GM23338 (cell line): ENCODE measurements around the gene PSORS1C1. TPM values are rescaled to one million over a fixed set of nuclear protein-coding genes. Genes with fewer than 3 reads are reported as not detected.
A peak's percentile ranks its signal among the peaks of the same experiment; 100 is the strongest.

Experiments used
- ATAC-seq: fragments of 200-7000 bp; cut with Tn5 transposase; 3 replicates; pipeline ENCODE4 v1.9.1; 2020
- DNase-seq: peaks from one replicate; pipeline ENCODE4 v3.0.0-alpha.2; 2015; ENCODE audit warnings: low spot score
- H2AFZ ChIP-seq: fragments of 200-600 bp; sonication (generic); 2 replicates; pipeline ENCODE4 v1.8.0; 2016; ENCODE audit warnings: antibody characterized with exemption, mild to moderate bottlenecking, moderate library complexity
- H3F3A ChIP-seq: fragments of 200-600 bp; sonication (generic); replicated peaks from 2 replicates; pipeline ENCODE4 v1.8.0; 2017; ENCODE audit warnings: antibody characterized with exemption, mixed run types, low read depth
- H3K27ac ChIP-seq: fragments of 200-600 bp; sonication (generic); 2 replicates; pipeline ENCODE4 v1.6.1; 2016; ENCODE audit warnings: low read depth
- H3K27me3 ChIP-seq: fragments of 200-600 bp; sonication (generic); 2 replicates; pipeline ENCODE4 v1.8.0; 2016; ENCODE audit warnings: mild to moderate bottlenecking, mixed run types, moderate library complexity; ENCODE audit not compliant: insufficient read depth
- H3K36me3 ChIP-seq: fragments of 200-600 bp; sonication (generic); 2 replicates; pipeline ENCODE4 v1.8.0; 2016; ENCODE audit warnings: mild to moderate bottlenecking; ENCODE audit not compliant: insufficient read depth
- H3K4me1 ChIP-seq: fragments of 200-600 bp; sonication (generic); 2 replicates; pipeline ENCODE4 v1.8.0; 2016; ENCODE audit warnings: mild to moderate bottlenecking, moderate library complexity; ENCODE audit not compliant: insufficient read depth
- H3K4me2 ChIP-seq: fragments of 200-600 bp; sonication (generic); 2 replicates; pipeline ENCODE4 v1.7.1; 2017; ENCODE audit warnings: mixed run types
- H3K4me3 ChIP-seq: fragments of 200-600 bp; sonication (generic); 2 replicates; pipeline ENCODE4 v1.6.1; 2016; ENCODE audit warnings: mixed run types
- H3K79me2 ChIP-seq: fragments of 200-600 bp; sonication (generic); replicated peaks from 2 replicates; pipeline ENCODE4 v1.8.0; 2017; ENCODE audit warnings: mild to moderate bottlenecking; ENCODE audit not compliant: insufficient read depth
- H3K9me2 ChIP-seq: fragments of 200-600 bp; sonication (generic); 2 replicates; pipeline ENCODE4 v1.8.0; 2017; ENCODE audit not compliant: insufficient read depth
- H4K20me1 ChIP-seq: fragments of 200-600 bp; sonication (generic); replicated peaks from 2 replicates; pipeline ENCODE4 v1.8.0; 2017; ENCODE audit warnings: mild to moderate bottlenecking; ENCODE audit not compliant: insufficient read depth
- H3K27ac Mint-ChIP-seq: 2 replicates; pipeline ENCODE4 v1.8.0; 2020; ENCODE audit warnings: inconsistent platforms, mild to moderate bottlenecking, moderate library complexity, mixed read lengths
- H3K27me3 Mint-ChIP-seq: 3 replicates; pipeline ENCODE4 v1.8.0; 2022; ENCODE audit warnings: low read depth, mild to moderate bottlenecking, moderate library complexity, mixed read lengths, inconsistent platforms; ENCODE audit not compliant: insufficient read depth, poor library complexity
- H3K36me3 Mint-ChIP-seq: 3 replicates; pipeline ENCODE4 v1.8.0; 2021; ENCODE audit warnings: low read depth, mild to moderate bottlenecking, inconsistent platforms, moderate library complexity, mixed read lengths
- H3K4me1 Mint-ChIP-seq: 3 replicates; pipeline ENCODE4 v1.8.0; 2020; ENCODE audit warnings: mild to moderate bottlenecking, inconsistent platforms, mixed read lengths
- H3K4me3 Mint-ChIP-seq: 3 replicates; pipeline ENCODE4 v1.8.0; 2021; ENCODE audit warnings: moderate library complexity, mild to moderate bottlenecking, inconsistent platforms, mixed read lengths
- H3K9me3 Mint-ChIP-seq: 3 replicates; pipeline ENCODE4 v1.8.0; 2020; ENCODE audit warnings: moderate library complexity, mild to moderate bottlenecking, inconsistent platforms, mixed read lengths
- CREB1 ChIP-seq: fragments of 250-450 bp; sonication (Bioruptor Pico); IDR thresholded peaks from 2 replicates; pipeline ENCODE4 v1.5.0; 2020; ENCODE audit warnings: low read depth, mild to moderate bottlenecking, moderate library complexity
- EZH2 ChIP-seq: fragments of 200-600 bp; sonication (generic); IDR thresholded peaks from one replicate; pipeline ENCODE4 v1.8.0; 2017; ENCODE audit warnings: antibody characterized with exemption, mild to moderate bottlenecking, low read depth; ENCODE audit not compliant: unreplicated experiment
- JUNB ChIP-seq: IDR thresholded peaks from one replicate; pipeline ENCODE4 v1.6.1; 2016; ENCODE audit warnings: antibody characterized with exemption; ENCODE audit not compliant: unreplicated experiment
- POLR2AphosphoS5 ChIP-seq: IDR thresholded peaks from 2 replicates; pipeline ENCODE4 v1.6.1; 2016; ENCODE audit warnings: antibody characterized with exemption, low read depth
- polyA plus RNA-seq: library from polyadenylated mRNA; unstranded; fragments of >200 nt; fragmentation: Nextera tagmentation; extraction: Ambion mirVana; gene quantifications from 2 replicates; pipeline ENCODE4 v1.2.1, GENCODE V29; 2016
- total RNA-seq: library from RNA; depleted of rRNA; stranded (reverse); fragments of >200 nt; shearing (Covaris generic); gene quantifications from 2 replicates; pipeline ENCODE4 v1.2.3, GENCODE V29; 2014
- TF ChIP-seq, protein P1 (sequence below): IDR thresholded peaks from 2 replicates; pipeline ENCODE4 v1.6.1; 2016; ENCODE audit warnings: antibody characterized with exemption
- TF ChIP-seq, protein P2 (sequence below), 2 experiments: fragments of 200-600 bp in 1 of 2; sonication (generic) in 1 of 2; conservative IDR thresholded peaks; 2 replicates each; pipeline versions ENCODE4 v1.5.1 to v1.6.1; 2016 to 2017; ENCODE audit warnings: antibody characterized with exemption in 2 of 2, low read depth in 2 of 2, mild to moderate bottlenecking in 2 of 2, moderate library complexity in 1 of 2
- TF ChIP-seq, protein P3 (sequence below): fragments of 250-450 bp; sonication (Bioruptor Pico); IDR thresholded peaks from 2 replicates; pipeline ENCODE4 v1.5.0; 2020; ENCODE audit warnings: mild to moderate bottlenecking, moderate library complexity

The PSORS1C1 gene
- total and polyA plus RNA-seq, 2 experiments from 2014 or later: not detected

DNA sequence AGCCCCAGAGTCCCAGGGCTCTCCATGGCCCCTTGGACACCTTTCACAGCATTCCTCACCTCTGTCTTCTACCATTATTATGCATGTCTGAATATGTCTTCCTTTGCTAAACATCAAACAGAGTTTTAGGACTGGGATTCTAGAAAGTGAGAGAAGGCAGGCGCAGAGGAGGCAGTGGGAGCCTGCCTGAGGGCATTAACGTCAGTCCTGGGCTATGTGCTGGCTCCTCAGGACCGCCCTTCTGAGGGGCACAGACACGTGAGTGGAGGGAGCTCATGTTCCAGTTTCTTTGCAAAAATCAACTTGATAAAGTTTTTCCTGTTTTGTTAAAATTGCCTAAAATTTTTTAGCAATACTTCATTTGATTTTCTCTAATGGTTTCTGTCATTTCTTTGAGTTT lies 40.2 kb upstream of the PSORS1C1 start (continued):
- TF ChIP-seq, protein P1, sequence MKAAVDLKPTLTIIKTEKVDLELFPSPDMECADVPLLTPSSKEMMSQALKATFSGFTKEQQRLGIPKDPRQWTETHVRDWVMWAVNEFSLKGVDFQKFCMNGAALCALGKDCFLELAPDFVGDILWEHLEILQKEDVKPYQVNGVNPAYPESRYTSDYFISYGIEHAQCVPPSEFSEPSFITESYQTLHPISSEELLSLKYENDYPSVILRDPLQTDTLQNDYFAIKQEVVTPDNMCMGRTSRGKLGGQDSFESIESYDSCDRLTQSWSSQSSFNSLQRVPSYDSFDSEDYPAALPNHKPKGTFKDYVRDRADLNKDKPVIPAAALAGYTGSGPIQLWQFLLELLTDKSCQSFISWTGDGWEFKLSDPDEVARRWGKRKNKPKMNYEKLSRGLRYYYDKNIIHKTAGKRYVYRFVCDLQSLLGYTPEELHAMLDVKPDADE: no peak
- TF ChIP-seq, protein P2, sequence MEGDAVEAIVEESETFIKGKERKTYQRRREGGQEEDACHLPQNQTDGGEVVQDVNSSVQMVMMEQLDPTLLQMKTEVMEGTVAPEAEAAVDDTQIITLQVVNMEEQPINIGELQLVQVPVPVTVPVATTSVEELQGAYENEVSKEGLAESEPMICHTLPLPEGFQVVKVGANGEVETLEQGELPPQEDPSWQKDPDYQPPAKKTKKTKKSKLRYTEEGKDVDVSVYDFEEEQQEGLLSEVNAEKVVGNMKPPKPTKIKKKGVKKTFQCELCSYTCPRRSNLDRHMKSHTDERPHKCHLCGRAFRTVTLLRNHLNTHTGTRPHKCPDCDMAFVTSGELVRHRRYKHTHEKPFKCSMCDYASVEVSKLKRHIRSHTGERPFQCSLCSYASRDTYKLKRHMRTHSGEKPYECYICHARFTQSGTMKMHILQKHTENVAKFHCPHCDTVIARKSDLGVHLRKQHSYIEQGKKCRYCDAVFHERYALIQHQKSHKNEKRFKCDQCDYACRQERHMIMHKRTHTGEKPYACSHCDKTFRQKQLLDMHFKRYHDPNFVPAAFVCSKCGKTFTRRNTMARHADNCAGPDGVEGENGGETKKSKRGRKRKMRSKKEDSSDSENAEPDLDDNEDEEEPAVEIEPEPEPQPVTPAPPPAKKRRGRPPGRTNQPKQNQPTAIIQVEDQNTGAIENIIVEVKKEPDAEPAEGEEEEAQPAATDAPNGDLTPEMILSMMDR (conservative IDR thresholded peaks at IDR 0.05; ENCODE audit: low read depth in 2 of 2): no peak
- TF ChIP-seq, protein P3, sequence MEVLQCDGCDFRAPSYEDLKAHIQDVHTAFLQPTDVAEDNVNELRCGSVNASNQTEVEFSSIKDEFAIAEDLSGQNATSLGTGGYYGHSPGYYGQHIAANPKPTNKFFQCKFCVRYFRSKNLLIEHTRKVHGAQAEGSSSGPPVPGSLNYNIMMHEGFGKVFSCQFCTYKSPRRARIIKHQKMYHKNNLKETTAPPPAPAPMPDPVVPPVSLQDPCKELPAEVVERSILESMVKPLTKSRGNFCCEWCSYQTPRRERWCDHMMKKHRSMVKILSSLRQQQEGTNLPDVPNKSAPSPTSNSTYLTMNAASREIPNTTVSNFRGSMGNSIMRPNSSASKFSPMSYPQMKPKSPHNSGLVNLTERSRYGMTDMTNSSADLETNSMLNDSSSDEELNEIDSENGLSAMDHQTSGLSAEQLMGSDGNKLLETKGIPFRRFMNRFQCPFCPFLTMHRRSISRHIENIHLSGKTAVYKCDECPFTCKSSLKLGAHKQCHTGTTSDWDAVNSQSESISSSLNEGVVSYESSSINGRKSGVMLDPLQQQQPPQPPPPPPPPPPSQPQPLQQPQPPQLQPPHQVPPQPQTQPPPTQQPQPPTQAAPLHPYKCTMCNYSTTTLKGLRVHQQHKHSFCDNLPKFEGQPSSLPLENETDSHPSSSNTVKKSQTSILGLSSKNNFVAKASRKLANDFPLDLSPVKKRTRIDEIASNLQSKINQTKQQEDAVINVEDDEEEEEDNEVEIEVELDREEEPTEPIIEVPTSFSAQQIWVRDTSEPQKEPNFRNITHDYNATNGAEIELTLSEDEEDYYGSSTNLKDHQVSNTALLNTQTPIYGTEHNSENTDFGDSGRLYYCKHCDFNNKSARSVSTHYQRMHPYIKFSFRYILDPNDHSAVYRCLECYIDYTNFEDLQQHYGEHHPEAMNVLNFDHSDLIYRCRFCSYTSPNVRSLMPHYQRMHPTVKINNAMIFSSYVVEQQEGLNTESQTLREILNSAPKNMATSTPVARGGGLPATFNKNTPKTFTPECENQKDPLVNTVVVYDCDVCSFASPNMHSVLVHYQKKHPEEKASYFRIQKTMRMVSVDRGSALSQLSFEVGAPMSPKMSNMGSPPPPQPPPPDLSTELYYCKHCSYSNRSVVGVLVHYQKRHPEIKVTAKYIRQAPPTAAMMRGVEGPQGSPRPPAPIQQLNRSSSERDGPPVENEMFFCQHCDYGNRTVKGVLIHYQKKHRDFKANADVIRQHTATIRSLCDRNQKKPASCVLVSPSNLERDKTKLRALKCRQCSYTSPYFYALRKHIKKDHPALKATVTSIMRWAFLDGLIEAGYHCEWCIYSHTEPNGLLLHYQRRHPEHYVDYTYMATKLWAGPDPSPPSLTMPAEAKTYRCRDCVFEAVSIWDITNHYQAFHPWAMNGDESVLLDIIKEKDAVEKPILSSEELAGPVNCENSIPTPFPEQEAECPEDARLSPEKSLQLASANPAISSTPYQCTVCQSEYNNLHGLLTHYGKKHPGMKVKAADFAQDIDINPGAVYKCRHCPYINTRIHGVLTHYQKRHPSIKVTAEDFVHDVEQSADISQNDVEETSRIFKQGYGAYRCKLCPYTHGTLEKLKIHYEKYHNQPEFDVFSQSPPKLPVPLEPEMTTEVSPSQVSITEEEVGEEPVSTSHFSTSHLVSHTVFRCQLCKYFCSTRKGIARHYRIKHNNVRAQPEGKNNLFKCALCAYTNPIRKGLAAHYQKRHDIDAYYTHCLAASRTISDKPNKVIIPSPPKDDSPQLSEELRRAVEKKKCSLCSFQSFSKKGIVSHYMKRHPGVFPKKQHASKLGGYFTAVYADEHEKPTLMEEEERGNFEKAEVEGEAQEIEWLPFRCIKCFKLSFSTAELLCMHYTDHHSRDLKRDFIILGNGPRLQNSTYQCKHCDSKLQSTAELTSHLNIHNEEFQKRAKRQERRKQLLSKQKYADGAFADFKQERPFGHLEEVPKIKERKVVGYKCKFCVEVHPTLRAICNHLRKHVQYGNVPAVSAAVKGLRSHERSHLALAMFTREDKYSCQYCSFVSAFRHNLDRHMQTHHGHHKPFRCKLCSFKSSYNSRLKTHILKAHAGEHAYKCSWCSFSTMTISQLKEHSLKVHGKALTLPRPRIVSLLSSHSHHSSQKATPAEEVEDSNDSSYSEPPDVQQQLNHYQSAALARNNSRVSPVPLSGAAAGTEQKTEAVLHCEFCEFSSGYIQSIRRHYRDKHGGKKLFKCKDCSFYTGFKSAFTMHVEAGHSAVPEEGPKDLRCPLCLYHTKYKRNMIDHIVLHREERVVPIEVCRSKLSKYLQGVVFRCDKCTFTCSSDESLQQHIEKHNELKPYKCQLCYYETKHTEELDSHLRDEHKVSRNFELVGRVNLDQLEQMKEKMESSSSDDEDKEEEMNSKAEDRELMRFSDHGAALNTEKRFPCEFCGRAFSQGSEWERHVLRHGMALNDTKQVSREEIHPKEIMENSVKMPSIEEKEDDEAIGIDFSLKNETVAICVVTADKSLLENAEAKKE (CRISPR knock-in tag): no peak
- TF ChIP-seq CREB1: no peak

DNA sequence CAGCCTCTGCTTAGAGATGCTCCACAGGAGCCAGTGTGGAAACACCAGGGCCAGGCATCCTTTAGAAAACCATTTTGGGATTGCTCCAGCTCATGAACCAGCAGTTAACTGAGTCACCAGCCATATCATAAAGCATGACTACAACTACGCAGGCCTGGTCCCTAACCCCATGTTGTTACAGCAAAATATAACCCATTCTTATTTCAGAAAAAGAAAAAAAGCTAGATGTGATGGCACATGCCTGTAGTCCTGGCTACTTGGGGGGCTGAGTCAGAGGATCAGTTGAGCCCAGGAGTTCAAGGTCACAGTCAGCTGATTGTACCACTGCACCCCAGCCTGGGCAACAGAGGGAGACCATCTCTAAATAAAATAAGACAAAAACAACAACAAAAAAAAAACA lies 39.1 kb upstream of the PSORS1C1 start:
- Mint-ChIP-seq H3K27me3 (peaks cover 12% of the 10 kb centered on the region), H3K4me3 (no peak overlapping the region), H3K36me3 (no peaks in the 10 kb centered on the region), H3K27ac (no peak overlapping the region), H3K9me3 (no peaks in the 10 kb centered on the region), H3K4me1 (peaks cover 31% of the 10 kb centered on the region)
- TF ChIP-seq EZH2 (no peak), JUNB (no peak), POLR2AphosphoS5 (no peak)
- TF ChIP-seq, protein P1: no peak
- H3K4me1 ChIP-seq: peaks cover 11% of the 10 kb centered on the region
- no peak overlapping the region for H3K4me2 ChIP-seq
- 0 out of 2 replicates have a peak, but pooled peaks cover under 1% of the 10 kb centered on the region for H3F3A ChIP-seq
- ATAC-seq: no peak
- H3K4me3 ChIP-seq: no peak overlapping the region
- no peaks in the 10 kb centered on the region for H4K20me1 ChIP-seq
- no peaks in the 10 kb centered on the region for H3K27me3 ChIP-seq
- no peaks in the 10 kb centered on the region for H3K36me3 ChIP-seq
- DNase-seq: no peak
- H3K79me2 ChIP-seq: no peaks in the 10 kb centered on the region
- no peak overlapping the region for H3K27ac ChIP-seq
- H3K9me2 ChIP-seq: no peaks in the 10 kb centered on the region
- 0 out of 2 replicates have a peak overlapping the region, but pooled peaks have one; percentile 87 for H2AFZ ChIP-seq
